GM12891 (cell line): ENCODE data around the gene CD2.

ENCODE experiments used
- POLR2A ChIP-seq: IDR thresholded peaks from 2 replicates; pipeline ENCODE4 v1.6.1; 2011; ENCODE audit warnings: low read depth, low read length, control low read depth
- POLR2AphosphoS5 ChIP-seq: IDR thresholded peaks from 2 replicates; pipeline ENCODE4 v1.6.1; 2011; ENCODE audit warnings: low read depth, low read length, control low read depth
- POU2F2 ChIP-seq: IDR thresholded peaks from 2 replicates; pipeline ENCODE4 v1.6.1; 2011; ENCODE audit warnings: low read depth, mild to moderate bottlenecking, control low read depth, low read length, moderate library complexity
- TAF1 ChIP-seq: IDR thresholded peaks from 2 replicates; pipeline ENCODE4 v1.6.1; 2011; ENCODE audit warnings: low read depth, low read length, control low read depth

DNA sequence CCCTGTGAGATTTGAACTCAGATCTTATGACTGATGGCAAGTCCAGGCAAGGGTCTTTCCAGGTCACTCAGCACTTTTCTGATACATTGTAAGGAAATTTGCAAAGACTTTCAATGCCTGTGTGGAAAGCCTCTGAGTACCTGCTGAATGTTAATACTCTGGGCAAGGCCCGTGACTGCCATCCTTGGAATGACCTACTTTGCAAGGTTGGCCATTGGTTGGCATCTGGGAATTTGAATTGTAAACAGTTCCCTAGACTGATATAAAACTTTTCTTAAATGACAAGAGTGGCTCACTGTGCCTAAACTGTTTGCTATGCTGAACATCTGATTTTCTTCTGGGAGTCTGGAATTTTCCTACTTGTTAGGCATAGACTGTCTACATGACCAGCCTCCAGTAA is 57.1 kb downstream of the CD2 start:
- no peak for TF ChIP-seq POLR2A
- no peak for TF ChIP-seq POU2F2
- TF ChIP-seq POLR2AphosphoS5: no peak
- no peak for TF ChIP-seq TAF1
